Germinal center (tissue), 1 donor: ENCODE results near the gene TUBB1.

Source experiments
- DNase-seq: peaks from one replicate; pipeline ENCODE4 v3.0.0; 2012; ENCODE audit warnings: mixed read lengths, low spot score

The TUBB1 gene

GRCh38 chr20:59042796-59043631 is 23.8 kb downstream of the TUBB1 start:
- peak; percentile 99 for DNase-seq

- DNase-seq, result no peak
These were observed 24.5 kb downstream of the TUBB1 start for GRCh38 chr20:59043698-59044097.

- DNase-seq, result peak; percentile 10
These were observed 25.1 kb downstream of the TUBB1 start for GRCh38 chr20:59044295-59044694.

- DNase-seq, result no peak
These were observed 25.6 kb downstream of the TUBB1 start for GRCh38 chr20:59044796-59045195.

- no peak for DNase-seq
These were observed 27.6 kb downstream of the TUBB1 start for GRCh38 chr20:59046862-59047261.

GRCh38 chr20:59047938-59048680 is 28.9 kb downstream of the TUBB1 start:
- DNase-seq, result no peak

GRCh38 chr20:59048681-59049030 is 29.4 kb downstream of the TUBB1 start:
- no peak for DNase-seq

- DNase-seq, result no peak
These were observed 31.2 kb downstream of the TUBB1 start for GRCh38 chr20:59050437-59050836.

- DNase-seq, result no peak
These were observed 32.5 kb downstream of the TUBB1 start for GRCh38 chr20:59051666-59052185.

- peak; percentile 38 for DNase-seq
These were observed 36.1 kb downstream of the TUBB1 start for GRCh38 chr20:59055302-59055701.

GRCh38 chr20:59062081-59062480 is 42.9 kb downstream of the TUBB1 start:
- DNase-seq, result no peak

GRCh38 chr20:59063358-59064213 is 44.4 kb downstream of the TUBB1 start:
- DNase-seq, result no peak

GRCh38 chr20:59064214-59064722 is 45.0 kb downstream of the TUBB1 start:
- no peak for DNase-seq

GRCh38 chr20:59068534-59068933 is 49.3 kb downstream of the TUBB1 start:
- DNase-seq, result no peak

- DNase-seq, result no peak
These were observed 49.8 kb downstream of the TUBB1 start for GRCh38 chr20:59069026-59069425.

GRCh38 chr20:59071216-59071615 is 52.0 kb downstream of the TUBB1 start:
- peak; percentile 33 for DNase-seq

- DNase-seq, result no peak
These were observed 54.4 kb downstream of the TUBB1 start for GRCh38 chr20:59073582-59073981.

- no peak for DNase-seq
These were observed 55.2 kb downstream of the TUBB1 start for GRCh38 chr20:59074456-59074855.

- no peak for DNase-seq
These were observed 56.8 kb downstream of the TUBB1 start for GRCh38 chr20:59075934-59076508.
